Neural cell (in vitro differentiated cells): Measurements from ENCODE around the gene TXNDC9. TPM values are rescaled to one million over a fixed set of nuclear protein-coding genes. Genes with fewer than 3 reads are reported as not detected.

Experiments
- H2AFZ ChIP-seq: fragments of 200-600, 300-800 bp; sonication (generic), shearing (Covaris generic); 2 replicates; pipeline ENCODE4 v1.6.0; 2014; ENCODE audit warnings: low read depth, mild to moderate bottlenecking, antibody characterized with exemption, low read length, moderate library complexity
- H3F3A ChIP-seq: fragments of 200-600 bp; shearing (Covaris generic); 2 replicates; pipeline ENCODE4 v1.6.1; 2016; ENCODE audit warnings: mild to moderate bottlenecking, moderate library complexity, mixed read lengths, antibody characterized with exemption, low read length; ENCODE audit not compliant: insufficient read depth, poor library complexity, severe bottlenecking
- H3K27ac ChIP-seq: fragments of 200-600, 300-800 bp; sonication (generic), shearing (Covaris generic); 2 replicates; pipeline ENCODE4 v1.5.1; 2014; ENCODE audit warnings: mild to moderate bottlenecking, low read length, moderate library complexity
- H3K27me3 ChIP-seq: fragments of 300-800, 200-600 bp; sonication (generic), shearing (Covaris generic); 2 replicates; pipeline ENCODE4 v1.6.0; 2014; ENCODE audit warnings: mild to moderate bottlenecking, low read depth, low read length, moderate library complexity; ENCODE audit not compliant: insufficient read depth
- H3K36me3 ChIP-seq: fragments of 300-800, 200-600 bp; sonication (generic), shearing (Covaris generic); 2 replicates; pipeline ENCODE4 v1.5.1; 2014; ENCODE audit warnings: mild to moderate bottlenecking, antibody characterized with exemption, low read length, moderate library complexity; ENCODE audit not compliant: insufficient read depth
- H3K4me2 ChIP-seq: fragments of 300-800, 200-600 bp; sonication (generic), shearing (Covaris generic); 2 replicates; pipeline ENCODE4 v1.6.0; 2014; ENCODE audit warnings: mild to moderate bottlenecking, low read length
- H3K4me3 ChIP-seq: fragments of 300-800, 200-600 bp; sonication (generic), shearing (Covaris generic); 2 replicates; pipeline ENCODE4 v1.5.1; 2014; ENCODE audit warnings: mild to moderate bottlenecking, low read length, moderate library complexity
- H3K79me2 ChIP-seq: fragments of 200-600 bp; shearing (Covaris generic); replicated peaks from 2 replicates; pipeline ENCODE4 v1.6.0; 2014; ENCODE audit warnings: mild to moderate bottlenecking, low read length, moderate library complexity; ENCODE audit not compliant: insufficient read depth
- H3K9ac ChIP-seq: fragments of 300-800, 200-600 bp; sonication (generic), shearing (Covaris generic); 2 replicates; pipeline ENCODE4 v1.6.1; 2016; ENCODE audit warnings: mild to moderate bottlenecking, low read length, mixed read lengths
- H3K9me2 ChIP-seq: fragments of 200-600 bp; shearing (Covaris generic); 2 replicates; pipeline ENCODE4 v1.6.1; 2016; ENCODE audit warnings: mild to moderate bottlenecking, low read length, mixed read lengths; ENCODE audit not compliant: insufficient read depth
- H3K9me3 ChIP-seq: fragments of 200-600, 300-800 bp; sonication (generic), shearing (Covaris generic); 2 replicates; pipeline ENCODE4 v1.6.1; 2016; ENCODE audit warnings: mild to moderate bottlenecking, mixed run types, low read length, moderate library complexity, mixed read lengths
- H4K20me1 ChIP-seq: fragments of 200-600 bp; shearing (Covaris generic); 2 replicates; pipeline ENCODE4 v1.6.1; 2016; ENCODE audit warnings: mild to moderate bottlenecking, mixed run types; ENCODE audit not compliant: insufficient read depth
- CTCF ChIP-seq: fragments of 450-650 bp; IDR thresholded peaks from 2 replicates; pipeline ENCODE4 v1.5.1; 2014; ENCODE audit warnings: antibody characterized with exemption, mild to moderate bottlenecking, moderate library complexity; ENCODE audit not compliant: poor library complexity, severe bottlenecking
- EP300 ChIP-seq: fragments of 450-650 bp; conservative IDR thresholded peaks from 2 replicates; pipeline ENCODE4 v1.6.1; 2014; ENCODE audit warnings: antibody characterized with exemption, mild to moderate bottlenecking, moderate library complexity; ENCODE audit not compliant: poor library complexity, severe bottlenecking
- EZH2 ChIP-seq: fragments of 200-600, 300-800 bp; shearing (Covaris generic), sonication (generic); IDR thresholded peaks from 2 replicates; pipeline ENCODE4 v1.6.1; 2014; ENCODE audit warnings: antibody characterized with exemption, low read length, borderline replicate concordance, mild to moderate bottlenecking; ENCODE audit not compliant: insufficient read depth, poor library complexity, severe bottlenecking
- MXI1 ChIP-seq: fragments of 450-650 bp; conservative IDR thresholded peaks from 2 replicates; pipeline ENCODE4 v1.6.1; 2014; ENCODE audit warnings: antibody characterized with exemption, mild to moderate bottlenecking; ENCODE audit not compliant: poor library complexity, severe bottlenecking
- POLR2AphosphoS5 ChIP-seq: IDR thresholded peaks from 2 replicates; pipeline ENCODE4 v1.6.1; 2012
- RAD21 ChIP-seq: fragments of 450-650 bp; conservative IDR thresholded peaks from 2 replicates; pipeline ENCODE4 v1.6.1; 2014; ENCODE audit warnings: antibody characterized with exemption, mild to moderate bottlenecking, moderate library complexity
- SMC3 ChIP-seq: fragments of 450-650 bp; conservative IDR thresholded peaks from 2 replicates; pipeline ENCODE4 v1.6.1; 2014; ENCODE audit warnings: antibody characterized with exemption, mild to moderate bottlenecking, moderate library complexity; ENCODE audit not compliant: poor library complexity
- TAF1 ChIP-seq: IDR thresholded peaks from 2 replicates; pipeline ENCODE4 v1.6.1; 2012; ENCODE audit warnings: low read depth
- polyA plus RNA-seq: library from polyadenylated mRNA; depleted of rRNA; stranded (reverse); fragments of >200 nt; gene quantifications from 2 replicates; pipeline ENCODE4 v1.2.3, GENCODE V29; 2014
- TF ChIP-seq, protein P1 (sequence below): IDR thresholded peaks from 2 replicates; pipeline ENCODE4 v1.6.1; 2012; ENCODE audit warnings: borderline replicate concordance

TXNDC9 gene
- polyA plus RNA-seq, 1 donor from 2014 or later = 88.1 TPM

DNA sequence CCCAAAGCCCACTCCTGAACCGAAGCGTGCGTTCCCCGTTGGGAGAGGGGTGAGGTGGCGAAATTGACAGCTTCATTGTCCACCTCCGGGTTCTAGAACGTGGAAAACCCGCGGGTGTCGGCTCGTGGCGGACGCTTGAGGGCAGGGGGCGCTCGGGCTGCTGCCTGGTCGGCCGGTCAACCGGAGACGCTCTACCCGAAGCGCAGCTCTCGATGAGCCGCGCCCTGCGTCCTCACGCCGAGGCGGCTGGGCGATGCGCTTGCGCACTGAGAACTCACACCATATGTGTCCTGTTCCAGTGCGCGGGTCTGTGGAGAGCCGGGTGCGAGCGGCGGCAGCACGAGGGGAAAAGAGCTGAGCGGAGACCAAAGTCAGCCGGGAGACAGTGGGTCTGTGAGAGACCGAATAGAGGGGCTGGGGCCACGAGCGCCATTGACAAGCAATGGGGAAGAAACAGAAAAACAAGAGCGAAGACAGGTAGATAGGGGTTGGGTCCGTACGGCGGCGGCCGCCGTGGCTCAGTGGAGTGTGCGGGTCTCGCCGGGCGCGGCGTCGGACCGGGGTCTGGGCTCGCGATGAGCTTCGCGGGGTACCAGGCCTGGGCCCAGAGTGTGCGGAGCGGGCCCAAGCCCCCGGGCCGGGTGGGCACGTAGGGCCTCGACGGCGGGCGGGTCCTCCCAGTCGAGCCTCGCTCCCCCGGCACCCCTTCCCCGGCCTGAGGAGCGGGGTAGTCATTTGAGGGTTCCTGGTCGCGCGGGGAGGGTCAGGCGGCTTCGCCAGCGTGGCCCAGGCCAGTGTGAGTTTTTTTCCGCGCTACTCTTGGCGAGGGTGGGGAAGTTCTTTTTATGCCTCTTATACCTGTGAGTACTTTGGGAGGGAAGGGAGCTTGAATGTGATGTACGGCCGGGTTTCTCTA is 1.2 kb upstream of the TXNDC9 start, which contains the start of gene EIF5B (continued):
- TF ChIP-seq CTCF = peak; percentile 76

DNA sequence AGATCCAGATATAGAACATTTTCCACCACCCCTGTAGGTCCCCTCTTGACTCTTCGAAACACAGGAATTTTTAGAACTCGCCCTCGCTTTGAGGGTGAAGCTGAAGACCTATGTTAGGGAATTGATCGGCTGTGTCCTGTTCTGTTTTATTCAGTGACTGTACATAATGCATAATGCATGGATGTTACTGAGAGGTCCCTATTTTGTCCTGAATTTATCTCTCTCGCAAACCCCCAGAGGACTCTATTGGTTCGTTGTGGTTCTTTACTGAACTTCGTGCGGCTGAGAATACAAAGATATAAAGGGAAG is 625 bp upstream of the TXNDC9 start:
- Histone ChIP-seq H3F3A (peaks cover 3% of the 10 kb centered on the region), H3K9me2 (no peaks in the 10 kb centered on the region), H4K20me1 (no peaks in the 10 kb centered on the region), H3K9ac (peak overlapping the region; percentile 66), H3K27ac (peak overlapping the region; percentile 83), H3K9me3 (no peaks in the 10 kb centered on the region), H3K27me3 (no peaks in the 10 kb centered on the region), H3K36me3 (no peaks in the 10 kb centered on the region), H3K4me3 (peak overlapping the region; percentile 96), H3K4me2 (peak overlapping the region; percentile 47), H2AFZ (peak overlapping the region; percentile 81), H3K79me2 (peaks cover 45% of the 10 kb centered on the region)
- TF ChIP-seq RAD21 (no peak), POLR2AphosphoS5 (no peak), TAF1 (no peak), EP300 (no peak), CTCF (no peak), EZH2 (no peak), MXI1 (no peak), SMC3 (no peak)
- TF ChIP-seq, protein P1, sequence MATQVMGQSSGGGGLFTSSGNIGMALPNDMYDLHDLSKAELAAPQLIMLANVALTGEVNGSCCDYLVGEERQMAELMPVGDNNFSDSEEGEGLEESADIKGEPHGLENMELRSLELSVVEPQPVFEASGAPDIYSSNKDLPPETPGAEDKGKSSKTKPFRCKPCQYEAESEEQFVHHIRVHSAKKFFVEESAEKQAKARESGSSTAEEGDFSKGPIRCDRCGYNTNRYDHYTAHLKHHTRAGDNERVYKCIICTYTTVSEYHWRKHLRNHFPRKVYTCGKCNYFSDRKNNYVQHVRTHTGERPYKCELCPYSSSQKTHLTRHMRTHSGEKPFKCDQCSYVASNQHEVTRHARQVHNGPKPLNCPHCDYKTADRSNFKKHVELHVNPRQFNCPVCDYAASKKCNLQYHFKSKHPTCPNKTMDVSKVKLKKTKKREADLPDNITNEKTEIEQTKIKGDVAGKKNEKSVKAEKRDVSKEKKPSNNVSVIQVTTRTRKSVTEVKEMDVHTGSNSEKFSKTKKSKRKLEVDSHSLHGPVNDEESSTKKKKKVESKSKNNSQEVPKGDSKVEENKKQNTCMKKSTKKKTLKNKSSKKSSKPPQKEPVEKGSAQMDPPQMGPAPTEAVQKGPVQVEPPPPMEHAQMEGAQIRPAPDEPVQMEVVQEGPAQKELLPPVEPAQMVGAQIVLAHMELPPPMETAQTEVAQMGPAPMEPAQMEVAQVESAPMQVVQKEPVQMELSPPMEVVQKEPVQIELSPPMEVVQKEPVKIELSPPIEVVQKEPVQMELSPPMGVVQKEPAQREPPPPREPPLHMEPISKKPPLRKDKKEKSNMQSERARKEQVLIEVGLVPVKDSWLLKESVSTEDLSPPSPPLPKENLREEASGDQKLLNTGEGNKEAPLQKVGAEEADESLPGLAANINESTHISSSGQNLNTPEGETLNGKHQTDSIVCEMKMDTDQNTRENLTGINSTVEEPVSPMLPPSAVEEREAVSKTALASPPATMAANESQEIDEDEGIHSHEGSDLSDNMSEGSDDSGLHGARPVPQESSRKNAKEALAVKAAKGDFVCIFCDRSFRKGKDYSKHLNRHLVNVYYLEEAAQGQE = no peak
